ENCODE measurements around the gene ILDR2. TPM values are rescaled to one million over a fixed set of nuclear protein-coding genes. Genes with fewer than 3 reads are reported as not detected.

Gene ILDR2
- total and polyA plus RNA-seq, 9 of the 15 experiments (the other 6 are each of a cell fraction or from before 2014, with no cell fraction given): 0.03 to 0.31 (median 0.18) TPM; not detected in 2

DNA sequence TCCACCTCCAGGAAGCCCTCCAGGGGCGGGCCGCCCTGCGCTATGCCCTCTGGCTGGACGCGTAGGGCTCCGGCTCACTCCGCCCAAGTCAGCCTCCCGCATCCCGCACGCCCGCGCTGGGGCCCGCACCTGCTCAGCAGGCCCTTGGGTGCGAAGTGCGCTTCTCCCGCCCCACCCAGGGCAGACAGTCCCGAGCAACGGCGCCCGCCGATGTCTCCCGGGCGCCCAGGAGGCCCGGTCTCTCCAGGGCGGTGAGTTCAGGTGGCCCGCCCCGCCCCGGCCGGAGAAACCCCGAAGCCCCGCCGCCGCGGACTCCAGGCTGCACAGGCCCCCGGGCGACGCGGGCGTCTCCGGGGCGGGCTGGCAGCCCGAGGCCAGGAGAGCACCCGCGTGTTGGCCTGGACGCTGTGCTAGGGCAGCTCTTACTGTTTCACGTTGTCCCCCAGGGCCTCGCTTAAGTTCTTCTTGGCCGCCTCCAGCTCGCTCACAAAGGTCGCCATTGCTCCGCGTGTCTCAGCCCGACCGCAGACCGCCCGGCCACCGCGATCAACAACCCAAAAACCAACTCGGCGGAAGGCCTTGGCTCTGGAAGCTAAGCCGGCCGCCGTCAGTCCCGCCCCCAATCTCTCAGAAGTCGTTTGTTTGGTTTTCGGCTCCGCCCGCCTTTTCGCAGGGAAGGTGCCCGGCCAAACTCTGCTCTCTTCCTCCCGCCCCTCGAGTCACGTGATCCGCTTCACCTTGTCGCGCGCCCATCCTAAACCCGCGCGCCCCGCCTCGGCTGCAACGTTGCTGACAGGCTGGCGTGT, 99.4 kb downstream of the ILDR2 start, which contains the start of gene TADA1 (continued):
- TF ChIP-seq, protein P1, sequence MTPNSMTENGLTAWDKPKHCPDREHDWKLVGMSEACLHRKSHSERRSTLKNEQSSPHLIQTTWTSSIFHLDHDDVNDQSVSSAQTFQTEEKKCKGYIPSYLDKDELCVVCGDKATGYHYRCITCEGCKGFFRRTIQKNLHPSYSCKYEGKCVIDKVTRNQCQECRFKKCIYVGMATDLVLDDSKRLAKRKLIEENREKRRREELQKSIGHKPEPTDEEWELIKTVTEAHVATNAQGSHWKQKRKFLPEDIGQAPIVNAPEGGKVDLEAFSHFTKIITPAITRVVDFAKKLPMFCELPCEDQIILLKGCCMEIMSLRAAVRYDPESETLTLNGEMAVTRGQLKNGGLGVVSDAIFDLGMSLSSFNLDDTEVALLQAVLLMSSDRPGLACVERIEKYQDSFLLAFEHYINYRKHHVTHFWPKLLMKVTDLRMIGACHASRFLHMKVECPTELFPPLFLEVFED (CRISPR knock-in tag; conservative IDR thresholded peaks at IDR 0.05): no peak
- no peak for TF ChIP-seq KDM4B (IDR thresholded peaks at IDR 0.05; ENCODE audit: borderline replicate concordance in 2 of 2, low read depth in 1 of 2)
- no peak for TF ChIP-seq NFXL1 (CRISPR knock-in tag; IDR thresholded peaks at IDR 0.05)
- TF ChIP-seq MEF2D (tag; conservative IDR thresholded peaks at IDR 0.05; ENCODE audit: low read depth): peak; percentile 76
- TF ChIP-seq ZNF133 (CRISPR knock-in tag; IDR thresholded peaks at IDR 0.05): no peak
- TF ChIP-seq, protein P2, sequence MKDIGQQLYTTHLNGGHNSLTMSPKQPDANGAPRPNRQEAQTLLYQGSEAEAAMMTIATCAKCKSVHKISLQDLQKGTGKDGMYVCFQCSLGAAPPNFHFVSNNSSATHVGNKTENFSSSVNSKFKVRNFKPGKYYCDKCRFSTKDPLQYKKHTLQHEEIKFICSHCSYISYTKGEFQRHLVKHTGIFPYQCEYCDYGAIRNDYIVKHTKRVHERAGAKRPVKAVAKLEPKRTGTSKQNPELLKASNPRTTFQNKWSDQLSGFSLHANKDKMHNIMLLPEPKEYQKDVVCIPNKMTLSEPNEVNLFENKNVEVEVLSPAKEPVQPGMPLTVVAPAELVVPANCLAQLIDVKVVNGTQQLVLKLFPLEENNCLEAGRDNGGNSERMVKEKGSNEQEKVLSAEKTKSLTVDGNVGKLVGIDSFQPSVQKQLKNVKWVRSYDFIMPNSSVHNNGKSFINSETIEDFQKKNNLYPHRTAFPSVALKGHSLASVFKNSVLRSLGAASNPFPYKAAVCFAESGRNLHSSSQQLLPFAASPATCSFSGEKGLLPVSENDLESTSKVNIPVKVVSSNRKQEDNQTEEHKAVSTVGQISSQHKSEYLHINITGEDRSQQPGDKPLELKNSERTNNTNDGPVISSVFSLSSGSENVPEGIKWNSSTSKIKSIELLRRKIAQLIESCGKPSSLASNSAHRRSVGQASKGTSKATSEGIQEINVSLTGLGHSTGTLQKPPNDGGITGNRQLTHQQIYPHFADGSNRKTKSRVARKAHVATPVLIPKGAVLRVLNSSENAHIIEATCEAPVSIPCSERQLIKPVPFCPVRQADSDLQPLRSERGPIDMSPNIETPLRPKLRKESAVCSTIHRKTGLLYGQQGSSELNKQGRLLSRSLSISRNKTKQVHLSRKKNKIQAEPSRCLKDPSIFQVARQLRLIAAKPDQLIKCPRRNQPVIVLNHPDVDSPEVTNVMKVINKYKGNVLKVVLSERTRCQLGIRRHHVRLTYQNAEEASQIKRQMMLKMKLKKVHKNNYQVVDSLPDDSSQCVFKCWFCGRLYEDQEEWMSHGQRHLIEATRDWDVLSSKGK (CRISPR knock-in tag; IDR thresholded peaks at IDR 0.05): no peak
- TF ChIP-seq, protein P3, sequence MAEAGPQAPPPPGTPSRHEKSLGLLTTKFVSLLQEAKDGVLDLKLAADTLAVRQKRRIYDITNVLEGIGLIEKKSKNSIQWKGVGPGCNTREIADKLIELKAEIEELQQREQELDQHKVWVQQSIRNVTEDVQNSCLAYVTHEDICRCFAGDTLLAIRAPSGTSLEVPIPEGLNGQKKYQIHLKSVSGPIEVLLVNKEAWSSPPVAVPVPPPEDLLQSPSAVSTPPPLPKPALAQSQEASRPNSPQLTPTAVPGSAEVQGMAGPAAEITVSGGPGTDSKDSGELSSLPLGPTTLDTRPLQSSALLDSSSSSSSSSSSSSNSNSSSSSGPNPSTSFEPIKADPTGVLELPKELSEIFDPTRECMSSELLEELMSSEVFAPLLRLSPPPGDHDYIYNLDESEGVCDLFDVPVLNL (CRISPR knock-in tag; IDR thresholded peaks at IDR 0.05; ENCODE audit: low read depth): peak; percentile 74
- no peak for TF ChIP-seq MCM5 (IDR thresholded peaks at IDR 0.05; ENCODE audit: low read depth)
- TF ChIP-seq POLR2H (tag; IDR thresholded peaks at IDR 0.05; ENCODE audit: low read depth): no peak; the same call in 1 of the 2 replicates

Measured in K562 (cell line).